GM18499 (cell line): ENCODE results near the gene JADE1.

Experiments used
- ATAC-seq: cut with Tn5 transposase; IDR thresholded peaks from one replicate; pipeline ENCODE4 v1.9.1; 2021; ENCODE audit warnings: moderate number of reproducible peaks; ENCODE audit not compliant: insufficient read depth, unreplicated experiment

Gene JADE1

DNA sequence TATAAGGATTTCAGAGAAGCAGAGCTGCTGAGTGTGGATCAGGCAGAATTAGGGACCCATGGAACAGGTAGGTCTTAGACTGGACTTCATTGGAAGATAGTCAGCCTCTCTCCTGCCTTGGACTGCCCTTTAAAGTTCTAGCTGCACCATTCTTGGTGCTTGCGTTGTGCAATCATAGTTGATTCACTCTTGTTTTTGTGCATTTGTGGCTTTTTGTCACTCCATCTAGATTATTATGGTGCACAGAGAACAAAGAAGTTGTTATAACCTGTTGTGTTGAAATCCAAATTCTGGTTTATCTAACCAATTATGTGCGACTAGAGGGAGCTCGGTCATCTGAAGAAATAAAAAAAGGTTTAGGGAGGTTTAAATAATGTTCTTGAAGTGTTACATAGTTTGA lies 59.3 kb downstream of the JADE1 start:
- ATAC-seq = no peak

DNA sequence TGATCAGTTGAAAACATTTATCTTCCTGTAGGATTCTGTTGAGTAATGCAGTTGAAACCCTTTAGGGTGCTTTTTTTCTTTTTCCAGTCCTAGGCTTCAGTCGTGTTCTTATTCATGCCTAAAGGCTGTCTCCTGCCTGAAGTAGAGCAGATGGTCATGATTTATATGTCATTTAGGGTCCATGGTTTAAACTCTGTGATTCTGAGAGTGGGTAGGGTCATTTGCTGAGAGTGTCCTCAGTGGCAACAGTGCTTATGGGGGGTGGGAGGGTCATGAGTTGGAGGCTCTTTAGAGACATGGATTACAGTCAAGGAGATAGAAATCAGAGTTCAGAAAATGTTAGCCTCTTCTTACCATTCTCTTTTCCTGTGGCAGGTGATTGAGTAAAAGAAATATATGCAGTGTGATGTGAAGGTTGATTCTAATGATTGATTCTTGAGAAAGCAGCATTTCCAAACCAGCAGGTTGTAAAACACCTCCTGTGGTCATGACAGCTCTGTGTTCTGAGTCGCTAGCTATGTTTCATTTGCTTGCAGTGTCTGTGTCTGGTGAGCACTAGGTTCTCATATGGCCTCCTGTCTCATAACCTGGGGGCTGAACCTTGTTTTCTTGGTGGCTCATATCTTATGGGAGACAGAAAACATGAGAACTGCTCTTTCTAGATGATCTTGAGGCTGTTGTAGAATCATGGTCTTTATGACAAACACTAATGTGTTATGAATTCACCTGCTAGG lies 60.4 kb downstream of the JADE1 start:
- ATAC-seq = no peak

DNA sequence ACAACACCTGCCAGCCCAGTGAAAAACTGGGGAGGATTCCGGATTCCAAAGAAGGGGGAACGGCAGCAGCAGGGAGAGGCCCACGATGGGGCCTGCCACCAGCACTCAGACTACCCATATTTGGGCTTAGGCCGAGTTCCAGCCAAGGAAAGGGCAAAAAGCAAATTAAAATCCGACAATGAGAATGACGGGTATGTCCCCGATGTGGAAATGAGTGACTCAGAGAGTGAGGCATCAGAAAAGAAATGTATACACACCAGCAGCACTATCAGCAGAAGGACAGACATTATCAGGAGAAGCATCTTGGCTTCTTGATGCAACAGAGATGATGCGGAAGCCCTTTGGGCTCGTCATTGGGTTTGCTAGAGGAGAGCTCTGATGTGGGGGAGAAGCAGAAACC lies 62.4 kb downstream of the JADE1 start:
- no peak for ATAC-seq

DNA sequence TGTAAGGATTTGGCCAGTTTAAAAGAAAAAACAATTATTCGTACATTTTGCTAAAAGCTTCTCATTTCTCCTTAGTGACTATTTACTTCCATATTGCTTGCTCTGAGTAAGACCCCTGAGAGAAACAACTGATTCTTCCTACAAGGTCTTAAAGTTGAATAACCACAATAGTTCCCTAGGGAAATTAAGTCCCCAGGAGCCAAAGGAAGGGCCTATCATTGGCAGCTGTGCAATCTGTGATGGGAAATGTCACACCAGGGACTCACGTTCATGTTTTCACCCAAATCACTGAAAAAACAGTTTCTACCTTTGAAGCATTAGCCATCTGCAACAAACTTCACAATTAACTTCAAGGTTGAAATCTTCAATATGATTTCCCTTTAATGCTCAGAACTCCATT lies 66.7 kb downstream of the JADE1 start:
- no peak for ATAC-seq

- no peak for ATAC-seq
These were observed 68.4 kb downstream of the JADE1 start for GRCh38 chr4:128877934-128878333.

DNA sequence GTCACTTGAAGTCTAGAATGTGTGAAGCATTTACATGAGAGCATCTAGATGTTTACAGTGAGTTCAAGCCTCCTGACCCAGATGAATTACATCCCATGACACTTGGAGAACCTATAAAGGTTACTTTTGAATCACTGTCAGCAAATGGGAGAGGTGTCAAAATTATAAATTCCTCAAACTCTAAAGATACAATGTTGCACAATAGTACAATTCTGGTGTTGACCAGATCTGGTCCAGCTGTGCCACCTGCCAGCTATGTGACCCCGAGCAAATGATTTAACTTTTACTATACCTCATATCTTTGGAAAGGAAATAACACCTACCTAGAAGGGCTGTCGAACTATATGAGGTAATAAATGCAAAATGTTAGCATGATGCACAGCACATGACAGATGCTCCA lies 69.8 kb downstream of the JADE1 start:
- ATAC-seq = no peak

DNA sequence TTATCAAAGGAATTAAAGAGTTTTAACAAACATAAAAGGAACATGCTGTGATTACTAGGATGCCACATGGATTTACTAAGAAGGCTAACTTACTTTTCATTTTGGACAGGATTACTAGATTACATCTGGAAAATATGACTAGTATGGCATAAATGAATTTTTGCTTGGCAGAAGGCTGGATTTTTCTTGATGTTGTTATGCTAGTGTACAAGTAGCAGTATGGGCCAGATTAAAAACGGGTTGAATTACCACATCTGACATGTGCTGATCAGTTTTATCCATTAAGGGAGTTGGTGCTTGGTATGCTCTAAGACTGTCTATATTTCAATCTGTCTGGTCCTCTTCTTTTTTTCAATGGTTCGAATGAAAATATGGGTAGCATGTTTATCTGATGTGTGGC lies 70.5 kb downstream of the JADE1 start:
- no peak for ATAC-seq

DNA sequence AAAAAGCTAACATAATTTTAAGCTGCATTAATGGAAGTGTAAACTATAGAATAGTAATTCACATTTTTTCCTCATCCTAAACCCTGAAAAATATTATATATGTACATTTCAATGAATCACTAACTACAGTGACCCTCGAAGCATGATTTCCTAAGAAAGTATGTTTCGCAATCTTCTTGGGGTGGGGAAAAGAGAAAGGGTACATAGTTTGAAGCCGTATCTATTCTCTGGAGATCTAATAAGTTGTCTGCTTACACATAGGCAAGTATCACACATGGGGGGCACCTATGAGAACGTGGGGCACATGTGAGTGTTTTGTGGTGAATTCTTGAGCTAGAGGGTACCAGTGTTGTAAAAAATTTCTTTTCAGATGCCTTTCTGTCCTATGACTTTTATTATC lies 71.2 kb downstream of the JADE1 start:
- ATAC-seq = no peak

DNA sequence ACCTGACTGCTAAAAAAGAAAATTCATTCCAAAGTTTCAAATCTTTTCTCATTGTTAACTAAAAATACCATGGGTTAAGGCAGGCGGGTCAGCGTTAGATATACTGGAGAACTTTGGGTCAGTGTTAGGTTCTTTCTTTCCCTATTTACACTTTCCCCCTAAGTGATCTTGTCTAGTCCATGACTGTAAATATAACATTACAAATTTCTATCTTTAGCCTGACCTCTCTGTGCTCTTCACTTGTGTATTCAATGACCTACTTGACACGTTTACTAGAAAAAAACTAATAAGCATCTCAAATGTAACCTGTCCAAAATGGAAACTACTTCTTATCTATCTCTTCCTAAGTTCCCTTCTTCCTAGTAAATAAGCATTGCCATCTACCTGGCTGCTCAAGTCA lies 95.3 kb downstream of the JADE1 start:
- no peak for ATAC-seq

- ATAC-seq = no peak
These were observed 97.1 kb downstream of the JADE1 start for GRCh38 chr4:128906581-128906980.

DNA sequence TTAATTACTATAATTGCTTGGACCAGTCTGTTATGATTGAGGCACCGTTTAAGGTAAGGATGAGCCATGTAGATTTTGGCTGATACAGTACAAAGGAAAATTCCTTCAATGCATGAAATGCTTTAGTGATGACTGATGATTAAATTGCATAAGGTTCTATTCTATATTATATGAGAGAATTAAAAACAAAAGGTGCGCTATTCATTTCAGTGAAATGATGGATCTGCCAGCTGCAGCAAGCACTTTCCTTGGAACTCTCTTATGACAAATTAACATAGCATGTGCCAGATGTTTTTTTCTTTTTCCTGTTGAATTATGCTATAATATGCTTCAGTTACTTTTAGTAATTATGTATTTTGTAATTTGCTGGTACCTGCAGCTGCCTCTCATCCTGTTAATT lies 98.5 kb downstream of the JADE1 start:
- ATAC-seq = no peak

DNA sequence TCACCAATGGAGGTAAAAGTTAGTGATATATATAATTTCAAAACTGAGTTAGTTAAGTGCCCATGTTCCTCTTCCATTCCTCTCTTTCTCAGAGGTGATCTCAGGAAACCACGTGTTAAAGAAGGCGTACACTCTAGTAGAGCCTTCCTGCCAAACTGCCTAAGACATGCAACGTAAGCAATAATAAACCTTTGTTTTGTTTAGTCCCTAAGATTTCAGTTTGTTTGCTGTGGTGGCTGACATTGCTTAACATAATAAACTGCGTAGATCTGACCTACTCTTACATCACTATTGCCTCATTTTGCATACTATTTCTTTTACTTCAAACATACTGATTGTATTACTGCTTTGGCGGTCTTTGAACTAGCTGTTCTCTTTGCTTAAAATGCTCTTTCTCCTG lies 99.2 kb downstream of the JADE1 start:
- no peak for ATAC-seq

GRCh38 chr4:128913228-128913627 lies 103.7 kb downstream of the JADE1 start:
- ATAC-seq = no peak

- no peak for ATAC-seq
These were observed 106.0 kb downstream of the JADE1 start for GRCh38 chr4:128915544-128915943.

- ATAC-seq = peak; percentile 51
These were observed 107.3 kb downstream of the JADE1 start for GRCh38 chr4:128916832-128917231.

DNA sequence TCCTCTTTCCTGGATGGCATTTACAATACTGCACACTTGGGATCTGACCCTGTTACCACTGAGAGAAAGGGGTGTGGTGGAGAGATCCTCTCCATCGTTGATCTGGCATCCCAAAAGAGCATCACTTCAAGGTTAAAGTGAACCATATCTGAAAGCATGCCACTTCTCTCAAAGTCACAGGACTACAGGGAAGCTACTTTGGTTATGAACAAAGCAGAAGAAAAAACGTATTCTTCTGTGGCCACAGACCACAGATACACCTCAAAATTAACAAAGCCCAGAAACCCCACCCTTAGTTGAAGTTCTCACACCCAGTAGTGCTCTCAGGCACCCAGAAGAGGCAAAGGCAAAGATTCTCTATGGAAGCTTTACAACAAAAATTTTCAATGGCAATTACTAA lies 108.3 kb downstream of the JADE1 start:
- peak; percentile 85 for ATAC-seq

DNA sequence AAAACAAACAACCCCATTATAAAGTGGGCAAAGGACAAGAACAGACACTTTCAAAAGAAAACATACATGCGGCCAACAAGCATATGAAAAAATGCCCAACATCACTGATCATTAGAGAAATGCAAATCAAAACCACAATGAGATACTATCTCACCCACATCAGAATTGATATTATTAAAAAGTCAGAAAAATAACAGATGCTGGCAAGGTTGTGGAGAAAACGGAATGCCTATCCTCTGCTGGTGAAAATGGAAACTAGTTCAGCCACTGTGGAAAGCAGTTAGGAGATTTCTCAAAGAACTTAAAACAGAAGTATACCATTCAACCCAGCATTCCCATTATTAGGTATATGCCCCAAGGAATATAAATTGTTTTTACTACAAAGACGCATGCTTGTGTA lies 112.5 kb downstream of the JADE1 start:
- ATAC-seq = no peak
